Myocyte (in vitro differentiated cells): ENCODE results near the gene GZF1. TPM values are rescaled to one million over a fixed set of nuclear protein-coding genes. Genes with fewer than 3 reads are reported as not detected.

Experiments used
- DNase-seq: peaks from one replicate; pipeline ENCODE4 v3.0.0-alpha.2; 2012; ENCODE audit warnings: low read depth
- total RNA-seq: library from RNA; depleted of rRNA; stranded (reverse); fragments of >200 nt; gene quantifications from 2 replicates; pipeline ENCODE4 v1.2.3, GENCODE V29; 2014

Gene GZF1
- total RNA-seq, 1 donor from 2014 or later = 27.8 TPM

DNA sequence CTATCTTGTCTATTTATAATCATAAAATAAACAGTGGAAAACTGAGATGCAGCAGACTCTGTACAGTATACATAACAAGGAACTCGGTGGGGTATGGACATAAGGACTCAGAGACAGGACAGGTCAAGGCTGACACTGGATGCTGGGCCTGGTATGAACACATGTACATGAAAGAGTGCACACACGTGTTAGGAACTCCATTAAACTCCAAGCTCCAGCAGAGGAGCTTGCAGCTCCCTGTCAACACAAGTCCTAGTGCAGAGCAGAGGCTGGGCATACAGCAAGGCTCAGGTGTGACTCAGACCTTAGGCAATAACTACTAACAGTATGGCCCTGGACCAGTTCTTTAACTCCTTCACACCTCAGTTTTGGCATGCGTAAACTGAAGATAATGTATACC is 42.2 kb downstream of the GZF1 start:
- no peak for DNase-seq

- DNase-seq = no peak
Observed at GRCh38 chr20:23406880-23407279, 44.9 kb downstream of the GZF1 start.

DNA sequence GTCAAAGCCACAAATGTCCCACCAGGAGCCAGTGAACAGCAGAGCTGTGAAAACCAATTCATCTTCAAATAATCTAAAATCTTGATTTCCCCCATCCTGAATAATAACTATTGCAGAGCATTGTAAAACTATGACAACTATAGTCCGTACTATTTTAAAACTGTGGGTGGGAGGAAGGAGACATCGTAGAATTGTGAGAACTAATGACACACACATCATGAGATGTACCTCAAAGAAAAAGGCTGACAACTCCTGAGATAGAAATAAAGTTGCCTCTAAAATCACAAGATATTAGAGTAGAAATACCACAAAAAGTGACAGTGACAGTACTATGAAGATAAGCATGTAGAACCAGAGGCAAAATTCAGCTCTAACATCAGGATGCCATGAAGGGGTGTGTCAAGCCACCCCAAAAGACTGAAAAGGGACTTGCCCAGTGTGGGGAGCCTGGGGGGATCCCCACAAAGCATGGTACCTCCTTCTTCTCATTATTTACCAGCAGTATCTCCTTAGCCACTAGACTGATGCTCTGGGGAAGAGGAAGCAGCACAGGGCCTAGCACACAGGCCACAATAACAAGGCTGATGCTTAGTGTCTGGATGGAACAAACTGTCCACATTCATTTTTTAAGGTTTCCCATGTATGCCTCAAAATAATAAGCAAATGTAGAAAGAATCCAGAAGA is 45.9 kb downstream of the GZF1 start:
- DNase-seq = no peak

GRCh38 chr20:23408957-23409356 is 47.0 kb downstream of the GZF1 start:
- DNase-seq = no peak

GRCh38 chr20:23409800-23410199 is 47.8 kb downstream of the GZF1 start:
- DNase-seq = no peak

GRCh38 chr20:23410916-23411695 is 49.1 kb downstream of the GZF1 start:
- no peak for DNase-seq

DNA sequence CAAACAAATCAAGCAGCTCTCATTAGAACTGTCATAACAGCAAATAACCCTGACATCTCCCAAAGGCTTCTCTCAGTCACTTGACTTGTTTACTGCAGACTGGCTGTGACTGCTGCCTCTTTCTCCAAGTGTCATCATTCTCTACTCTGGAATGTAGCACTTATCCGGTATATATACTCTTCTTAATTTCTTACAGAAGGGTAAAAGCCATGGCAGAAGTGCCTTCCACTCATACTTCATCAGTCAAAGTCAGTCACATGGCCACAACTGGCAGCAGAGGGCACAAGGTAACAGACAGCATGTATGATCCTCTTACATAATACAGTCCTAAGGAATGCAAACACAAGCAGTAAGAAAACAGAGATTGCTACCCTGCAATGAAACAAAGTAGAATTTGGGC is 50.0 kb downstream of the GZF1 start:
- DNase-seq = no peak

GRCh38 chr20:23413862-23414422 is 52.0 kb downstream of the GZF1 start:
- DNase-seq = no peak

- no peak for DNase-seq
Observed at GRCh38 chr20:23414526-23415188, 52.7 kb downstream of the GZF1 start.

DNA sequence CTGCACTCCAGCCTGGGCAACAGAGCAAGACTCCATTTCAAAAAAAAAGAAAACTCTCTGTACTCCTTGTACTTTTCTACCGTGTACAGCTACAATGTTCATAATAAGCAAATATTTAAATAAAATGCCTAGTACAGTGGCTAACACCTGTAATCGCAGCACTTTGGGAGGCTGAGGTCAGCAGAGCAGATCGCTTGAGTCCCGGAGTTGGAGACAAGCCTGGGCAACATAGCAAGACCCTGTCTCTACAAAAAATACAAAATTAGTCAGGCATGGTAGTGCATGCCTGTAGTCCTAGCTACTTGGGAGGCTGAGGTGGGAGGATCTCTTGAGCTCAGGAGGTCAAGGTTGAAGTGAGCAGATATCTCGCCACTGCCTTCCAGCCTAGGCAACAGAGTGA is 53.6 kb downstream of the GZF1 start:
- DNase-seq = no peak

DNA sequence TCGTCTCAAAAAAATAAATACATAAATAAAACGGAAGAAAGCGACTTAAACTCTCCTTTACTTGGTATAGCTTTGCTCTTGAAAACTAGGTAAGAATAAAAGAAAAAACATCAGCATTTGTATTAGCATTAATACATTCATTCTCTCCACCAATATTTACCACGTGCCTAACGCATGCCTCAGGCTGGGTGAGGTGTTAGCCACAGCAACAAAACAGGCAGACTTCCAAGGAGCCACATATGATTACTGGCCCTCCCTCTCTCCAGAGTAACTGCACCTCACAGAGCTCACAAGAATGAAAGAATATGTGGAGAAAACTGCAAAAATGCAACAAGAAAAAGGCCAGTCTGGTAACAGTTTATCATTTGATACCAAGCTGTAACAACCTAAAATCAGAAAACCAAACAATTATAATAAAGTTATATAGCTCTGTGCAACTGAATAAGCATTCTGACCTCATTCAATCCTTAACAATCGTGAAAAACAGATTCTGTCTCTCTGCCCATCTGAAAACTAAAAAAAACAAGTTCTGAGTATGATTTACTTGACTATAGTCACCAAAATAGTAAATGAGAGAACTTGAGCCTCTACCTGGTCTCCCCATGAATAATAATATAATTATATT is 54.1 kb downstream of the GZF1 start:
- no peak for DNase-seq

DNA sequence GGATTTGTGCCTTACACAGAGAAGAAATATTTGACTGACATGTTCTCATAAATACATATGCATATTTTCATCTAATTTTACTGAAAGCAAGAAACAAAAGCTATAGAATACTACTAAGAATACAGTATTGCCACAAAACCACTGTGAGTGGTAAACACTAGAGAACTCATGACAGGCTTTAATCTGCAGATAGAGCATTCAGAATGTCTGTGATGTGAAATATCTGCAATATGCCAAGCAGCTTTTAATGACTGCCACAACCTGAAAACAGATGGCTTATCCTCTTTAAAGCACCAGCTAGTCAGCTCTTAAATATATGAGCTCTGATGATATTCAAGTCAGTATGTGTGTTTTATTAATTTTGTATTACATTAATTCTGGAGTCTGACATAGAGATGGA is 55.9 kb downstream of the GZF1 start:
- no peak for DNase-seq

- no peak for DNase-seq
Observed at GRCh38 chr20:23419657-23419994, 57.6 kb downstream of the GZF1 start.

DNA sequence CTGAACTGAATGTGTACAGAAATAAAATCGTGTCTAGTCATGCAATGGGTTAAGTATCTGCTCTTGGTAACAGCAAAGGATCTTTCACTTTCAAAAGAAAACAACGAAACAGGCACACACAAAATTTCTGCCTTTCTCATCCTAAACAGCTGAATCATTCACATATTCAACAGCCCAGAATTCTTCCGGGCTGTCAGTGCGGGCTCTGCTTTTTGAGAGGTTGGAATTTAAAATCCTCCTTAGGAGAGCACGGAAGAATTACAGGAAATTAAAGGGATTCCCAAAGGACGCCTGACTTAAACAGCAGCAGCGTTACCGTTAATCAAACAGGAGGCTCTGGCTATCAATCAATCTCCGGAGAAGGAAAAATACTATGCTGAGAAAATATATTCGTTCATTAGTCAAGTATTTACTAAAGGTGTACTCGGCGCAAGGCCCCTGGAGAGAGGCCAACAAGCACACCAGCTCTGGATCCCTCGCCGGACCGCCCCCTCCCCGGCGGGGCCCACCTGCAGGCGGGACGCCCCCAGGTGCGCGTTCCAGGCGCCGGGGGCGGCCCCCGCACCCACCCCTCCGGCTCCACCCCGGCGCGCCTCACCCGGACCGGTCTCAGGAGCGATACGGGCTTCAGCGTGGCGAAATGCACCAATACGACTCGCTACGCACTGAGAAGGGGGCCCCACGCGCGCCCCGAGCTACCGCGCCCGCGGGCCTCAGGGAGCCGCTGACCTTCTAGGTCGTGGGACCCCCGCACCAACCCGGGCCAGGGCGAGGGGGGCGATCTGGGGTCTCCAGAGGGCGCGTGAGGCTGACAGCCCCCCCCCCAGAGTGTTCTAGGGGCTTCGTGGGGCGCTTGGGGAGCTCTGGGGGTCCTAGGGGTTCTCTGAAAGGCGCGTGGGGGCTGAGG is 58.3 kb downstream of the GZF1 start:
- peak; percentile 36 for DNase-seq

- peak; percentile 96 for DNase-seq
Observed at GRCh38 chr20:23420943-23421931, 59.3 kb downstream of the GZF1 start, which contains the start of gene NAPB. Gene NAPB (minus strand): TSS chr20:23421488. CDS start chr20:23421402, 86 bp downstream.
